GM12878 (cell line): ENCODE data around the gene KRT37. TPM values are rescaled to one million over a fixed set of nuclear protein-coding genes. Genes with fewer than 3 reads are reported as not detected.

Source experiments
- ATAC-seq: fragments of 200-7000 bp; cut with Tn5 transposase; 3 replicates; pipeline ENCODE4 v1.9.1; 2020; ENCODE audit warnings: mild to moderate bottlenecking, moderate library complexity
- BruUV-seq: library from RNA; stranded (reverse); fragments of 400-500 nt; replicated peaks from 2 replicates; lab custom pipeline; 2021; lab: Mats Ljungman, UMichigan
- CTCF ChIA-PET: fragments of 300-600 bp; sonication (Branson Sonifier 250); formaldehyde crosslinking; extraction: SDS; loops from one replicate; lab custom pipeline; 2021; ENCODE audit warnings: inconsistent platforms; lab: Yijun Ruan, JAX
- POLR2A ChIA-PET: fragments of 350-600 bp; formaldehyde crosslinking; extraction: SDS; loops from one replicate; lab custom pipeline; 2021; ENCODE audit warnings: inconsistent platforms; lab: Charles Lee
- RAD21 ChIA-PET: fragments of 300-600 bp; sonication (Branson Sonifier 250); formaldehyde crosslinking; loops from one replicate; lab custom pipeline; 2023; ENCODE audit warnings: antibody characterized with exemption; ENCODE audit not compliant: unreplicated experiment; lab: Charles Lee
- SMC1A ChIA-PET: fragments of 300-600 bp; sonication (Branson Sonifier 250); formaldehyde crosslinking; loops from one replicate; lab custom pipeline; 2023; ENCODE audit not compliant: unreplicated experiment, uncharacterized antibody; lab: Charles Lee
- DNase-seq: peaks from one replicate; pipeline ENCODE4 v3.0.0-alpha.2; 2011; ENCODE audit warnings: low read depth, low spot score
- FAIRE-seq: peaks from 3 replicates; lab custom pipeline; 2011; peaks lifted over from hg19 to GRCh38; lab: Jason Lieb, UNC
- H2AFZ ChIP-seq: 2 replicates; pipeline ENCODE4 v1.6.0; 2011; ENCODE audit warnings: low read depth, low read length, control low read depth; ENCODE audit not compliant: control insufficient read depth
- H3K27ac ChIP-seq: 2 replicates; pipeline ENCODE4 v1.5.1; 2011; ENCODE audit warnings: control low read depth; ENCODE audit not compliant: control insufficient read depth, insufficient read depth
- H3K27me3 ChIP-seq, 2 experiments: replicated peaks in 1 of 2; 2 replicates each; pipeline versions ENCODE4 v1.6.0 to v1.6.1; 2011; ENCODE audit warnings: low read length in 1 of 2; ENCODE audit not compliant: control insufficient read depth in 2 of 2, insufficient read depth in 2 of 2
- H3K36me3 ChIP-seq, 2 experiments: 2 replicates each; pipeline ENCODE4 v1.5.1; 2011; ENCODE audit warnings: low read length in 1 of 2; ENCODE audit not compliant: control insufficient read depth in 2 of 2, insufficient read depth in 2 of 2
- H3K4me1 ChIP-seq: 2 replicates; pipeline ENCODE4 v1.6.1; 2011; ENCODE audit warnings: mild to moderate bottlenecking, low read length, moderate library complexity, mixed read lengths; ENCODE audit not compliant: control insufficient read depth, insufficient read depth
- H3K4me2 ChIP-seq: 2 replicates; pipeline ENCODE4 v1.6.0; 2011; ENCODE audit warnings: control low read depth; ENCODE audit not compliant: control insufficient read depth, insufficient read depth
- H3K4me3 ChIP-seq: fragments of 200-600 bp; sonication (generic); 2 replicates; pipeline ENCODE4 v1.5.1; 2016
- H3K79me2 ChIP-seq: 2 replicates; pipeline ENCODE4 v1.6.0; 2011; ENCODE audit warnings: low read length; ENCODE audit not compliant: control insufficient read depth, insufficient read depth
- H3K9ac ChIP-seq: 2 replicates; pipeline ENCODE4 v1.8.0; 2011; ENCODE audit warnings: low read length, control low read depth, mixed read lengths; ENCODE audit not compliant: control insufficient read depth, insufficient read depth
- H3K9me3 ChIP-seq: replicated peaks from 3 replicates; pipeline ENCODE4 v1.5.1; 2011; ENCODE audit warnings: mild to moderate bottlenecking, low read length; ENCODE audit not compliant: control insufficient read depth, insufficient read depth
- H4K20me1 ChIP-seq: 2 replicates; pipeline ENCODE4 v1.6.0; 2011; ENCODE audit not compliant: control insufficient read depth, insufficient read depth
- EGR1 ChIP-seq, 2 experiments: IDR thresholded peaks; 1 replicate in 1 of 2; 2 replicates in 1 of 2; pipeline ENCODE4 v1.6.1; 2011 to 2012; ENCODE audit warnings: low read depth in 2 of 2, low read length in 2 of 2, borderline replicate concordance in 1 of 2, mild to moderate bottlenecking in 1 of 2, moderate library complexity in 1 of 2
- EP300 ChIP-seq, 2 experiments: fragments of 150-350 bp in 1 of 2; IDR thresholded peaks; 2 replicates each; pipeline ENCODE4 v1.6.1; 2011 to 2012; ENCODE audit warnings: low read depth in 2 of 2, low read length in 2 of 2, borderline replicate concordance in 1 of 2, improper control_type of control experiment in 1 of 2, inconsistent platforms in 1 of 2; ENCODE audit not compliant: control insufficient read depth in 1 of 2
- IKZF1 ChIP-seq: fragments of 450-650 bp; conservative IDR thresholded peaks from 2 replicates; pipeline ENCODE4 v1.6.1; 2017; ENCODE audit warnings: antibody characterized with exemption, mild to moderate bottlenecking
- IRF4 ChIP-seq: IDR thresholded peaks from 2 replicates; pipeline ENCODE4 v1.6.1; 2011; ENCODE audit warnings: low read depth, low read length
- NFXL1 ChIP-seq: fragments of 450-650 bp; IDR thresholded peaks from 2 replicates; pipeline ENCODE4 v1.6.1; 2017; ENCODE audit warnings: antibody characterized with exemption, mild to moderate bottlenecking, borderline replicate concordance
- NR2C1 ChIP-seq: fragments of 450-650 bp; IDR thresholded peaks from 2 replicates; pipeline ENCODE4 v1.6.1; 2017; ENCODE audit warnings: antibody characterized with exemption, mild to moderate bottlenecking, moderate library complexity
- POLR2AphosphoS2 ChIP-seq: IDR thresholded peaks from 2 replicates; pipeline ENCODE4 v1.6.1; 2011; ENCODE audit warnings: low read depth, mild to moderate bottlenecking, low read length, improper control_type of control experiment, moderate library complexity
- POU2F2 ChIP-seq: IDR thresholded peaks from 3 replicates; pipeline ENCODE4 v1.6.1; 2011; ENCODE audit warnings: low read depth, mild to moderate bottlenecking, low read length, borderline replicate concordance
- SREBF2 ChIP-seq: IDR thresholded peaks from 2 replicates; pipeline ENCODE4 v1.6.1; 2012; ENCODE audit warnings: mild to moderate bottlenecking, low read length
- TAF1 ChIP-seq: IDR thresholded peaks from 2 replicates; pipeline ENCODE4 v1.6.1; 2011; ENCODE audit warnings: mild to moderate bottlenecking, low read depth, low read length, borderline replicate concordance
- WGBS: methylation state at CpG from one replicate; pipeline ENCODE4 v1.1.6; 2016; ENCODE audit warnings: low lambda C conversion rate; ENCODE audit not compliant: insufficient replicate concordance, insufficient coverage; ENCODE audit errors: missing lambda C conversion rate; 5-methylcytosine and 5-hydroxymethylcytosine counted together
- in situ Hi-C: fragments of 300-500 bp; cut with MboI; formaldehyde crosslinking; loops from 9 replicates; pipeline ENCODE4 v1.14.3; 2018; ENCODE audit warnings: mixed read lengths
- intact Hi-C: fragments of 100-400 bp; cut with micrococcal nuclease; formaldehyde crosslinking; loops from one replicate; pipeline ENCODE4 v1.14.2; 2022; ENCODE audit not compliant: unreplicated experiment
- polyA plus RNA-seq, 11 experiments: library from polyadenylated mRNA; depleted of rRNA in 4 of 11; unstranded in 6 of 11; stranded (reverse) in 5 of 11; fragments of >200 nt; fragmentation: Nextera tagmentation in 4 of 11; fragmentation: Illumina TruSeq in 1 of 11; extraction: Ambion mirVana in 4 of 11; extraction: Trizol in 1 of 11; gene quantifications; 1 replicate in 1 of 11; 2 replicates in 10 of 11; pipeline versions ENCODE4 v1.2.1 to v1.2.3, GENCODE V29; 2011 to 2016; ENCODE audit warnings: inconsistent platforms in 2 of 11, missing spikeins in 2 of 11, low read depth in 1 of 11
- total RNA-seq, 4 experiments: library from RNA; depleted of rRNA in 3 of 4; stranded (reverse); fragments of >200 nt in 3 of 4; fragmentation: Illumina TruSeq in 1 of 4; extraction: Trizol in 1 of 4; gene quantifications; 2 replicates each; pipeline versions ENCODE4 v1.2.1 to v1.2.3, GENCODE V29; 2013 to 2021
- TF ChIP-seq, protein P1 (sequence below): IDR thresholded peaks from 2 replicates; pipeline ENCODE4 v1.6.1; 2012; ENCODE audit warnings: improper control_type of control experiment, low read depth, low read length; ENCODE audit not compliant: insufficient replicate concordance
- TF ChIP-seq, protein P2 (sequence below): IDR thresholded peaks from 2 replicates; pipeline ENCODE4 v1.6.1; 2012; ENCODE audit warnings: mild to moderate bottlenecking, low read depth, low read length

The KRT37 gene
- total and polyA plus RNA-seq, 10 of the 15 experiments (the other 5 are each of a cell fraction or from before 2014, with no cell fraction given), result not detected

DNA sequence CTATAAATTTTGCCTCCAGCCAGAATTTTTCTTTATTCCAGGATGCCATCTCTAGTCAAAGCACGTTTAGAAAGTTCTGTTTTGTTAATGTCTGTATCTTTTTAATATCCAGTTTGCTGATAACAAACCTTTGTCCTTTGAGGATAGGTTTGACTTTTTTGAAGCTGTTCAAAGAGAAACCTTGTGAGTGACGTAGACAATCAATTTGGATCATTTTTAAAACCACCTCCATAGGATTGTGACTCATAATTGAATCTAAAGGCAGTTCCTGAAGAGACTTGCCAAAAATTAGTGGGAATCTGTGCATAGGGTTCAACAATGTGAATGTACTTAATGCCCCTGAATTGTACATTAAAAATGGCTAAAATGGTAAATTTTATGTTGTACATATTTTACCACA, 32.9 kb downstream of the KRT37 start:
- FAIRE-seq (no peak), ATAC-seq (no peak), DNase-seq (no peak)
- ChIA-PET CTCF (interaction anchor here (1.2 kb wide), 1 partner anchor 69 kb away, joined by 3 read pairs; no protein-coding TSS in a partner anchor), POLR2A (no interaction called here), RAD21 (no interaction called here), SMC1A (interaction anchor here (0.8 to 1.5 kb wide), 4 partner anchors 9 to 439 kb away, joined by 3 read pairs; partner anchors contain the start of gene KRT34)
- Histone ChIP-seq H3K9ac (no peak overlapping the region), H3K27me3 (peaks cover 0 to 2% of the 10 kb centered on the region in 2 experiments; a peak in 2 of 4 replicates), H3K27ac (no peak overlapping the region), H3K9me3 (no peaks in the 10 kb centered on the region; the same call in 2 of the 3 replicates), H3K4me1 (no peaks in the 10 kb centered on the region), H2AFZ (no peak overlapping the region), H3K4me2 (no peak overlapping the region), H3K36me3 (no peaks in the 10 kb centered on the region), H4K20me1 (no peaks in the 10 kb centered on the region), H3K79me2 (no peaks in the 10 kb centered on the region), H3K4me3 (no peak overlapping the region)
- BruUV-seq, result no TSS peak
- 0% methylated on average over 2 of the region's 2 CpGs for WGBS
- intact Hi-C loops, result no loop called here
- TF ChIP-seq NR2C1, result no peak
- no peak for TF ChIP-seq IKZF1
- no peak for TF ChIP-seq IRF4
- TF ChIP-seq SREBF2, result no peak
- no peak for TF ChIP-seq POU2F2
- TF ChIP-seq, protein P1, sequence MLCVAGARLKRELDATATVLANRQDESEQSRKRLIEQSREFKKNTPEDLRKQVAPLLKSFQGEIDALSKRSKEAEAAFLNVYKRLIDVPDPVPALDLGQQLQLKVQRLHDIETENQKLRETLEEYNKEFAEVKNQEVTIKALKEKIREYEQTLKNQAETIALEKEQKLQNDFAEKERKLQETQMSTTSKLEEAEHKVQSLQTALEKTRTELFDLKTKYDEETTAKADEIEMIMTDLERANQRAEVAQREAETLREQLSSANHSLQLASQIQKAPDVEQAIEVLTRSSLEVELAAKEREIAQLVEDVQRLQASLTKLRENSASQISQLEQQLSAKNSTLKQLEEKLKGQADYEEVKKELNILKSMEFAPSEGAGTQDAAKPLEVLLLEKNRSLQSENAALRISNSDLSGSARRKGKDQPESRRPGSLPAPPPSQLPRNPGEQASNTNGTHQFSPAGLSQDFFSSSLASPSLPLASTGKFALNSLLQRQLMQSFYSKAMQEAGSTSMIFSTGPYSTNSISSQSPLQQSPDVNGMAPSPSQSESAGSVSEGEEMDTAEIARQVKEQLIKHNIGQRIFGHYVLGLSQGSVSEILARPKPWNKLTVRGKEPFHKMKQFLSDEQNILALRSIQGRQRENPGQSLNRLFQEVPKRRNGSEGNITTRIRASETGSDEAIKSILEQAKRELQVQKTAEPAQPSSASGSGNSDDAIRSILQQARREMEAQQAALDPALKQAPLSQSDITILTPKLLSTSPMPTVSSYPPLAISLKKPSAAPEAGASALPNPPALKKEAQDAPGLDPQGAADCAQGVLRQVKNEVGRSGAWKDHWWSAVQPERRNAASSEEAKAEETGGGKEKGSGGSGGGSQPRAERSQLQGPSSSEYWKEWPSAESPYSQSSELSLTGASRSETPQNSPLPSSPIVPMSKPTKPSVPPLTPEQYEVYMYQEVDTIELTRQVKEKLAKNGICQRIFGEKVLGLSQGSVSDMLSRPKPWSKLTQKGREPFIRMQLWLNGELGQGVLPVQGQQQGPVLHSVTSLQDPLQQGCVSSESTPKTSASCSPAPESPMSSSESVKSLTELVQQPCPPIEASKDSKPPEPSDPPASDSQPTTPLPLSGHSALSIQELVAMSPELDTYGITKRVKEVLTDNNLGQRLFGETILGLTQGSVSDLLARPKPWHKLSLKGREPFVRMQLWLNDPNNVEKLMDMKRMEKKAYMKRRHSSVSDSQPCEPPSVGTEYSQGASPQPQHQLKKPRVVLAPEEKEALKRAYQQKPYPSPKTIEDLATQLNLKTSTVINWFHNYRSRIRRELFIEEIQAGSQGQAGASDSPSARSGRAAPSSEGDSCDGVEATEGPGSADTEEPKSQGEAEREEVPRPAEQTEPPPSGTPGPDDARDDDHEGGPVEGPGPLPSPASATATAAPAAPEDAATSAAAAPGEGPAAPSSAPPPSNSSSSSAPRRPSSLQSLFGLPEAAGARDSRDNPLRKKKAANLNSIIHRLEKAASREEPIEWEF, result no peak
- no peak for TF ChIP-seq TAF1
- TF ChIP-seq POLR2AphosphoS2, result no peak
- no peak for TF ChIP-seq EP300 (IDR thresholded peaks at IDR 0.05; ENCODE audit: borderline replicate concordance in 1 of 2, control insufficient read depth in 1 of 2, low read depth in 2 of 2, low read length in 2 of 2)
- TF ChIP-seq EGR1 (IDR thresholded peaks at IDR 0.05; ENCODE audit: borderline replicate concordance in 1 of 2, low read depth in 2 of 2, low read length in 2 of 2), result no peak
- TF ChIP-seq, protein P2, sequence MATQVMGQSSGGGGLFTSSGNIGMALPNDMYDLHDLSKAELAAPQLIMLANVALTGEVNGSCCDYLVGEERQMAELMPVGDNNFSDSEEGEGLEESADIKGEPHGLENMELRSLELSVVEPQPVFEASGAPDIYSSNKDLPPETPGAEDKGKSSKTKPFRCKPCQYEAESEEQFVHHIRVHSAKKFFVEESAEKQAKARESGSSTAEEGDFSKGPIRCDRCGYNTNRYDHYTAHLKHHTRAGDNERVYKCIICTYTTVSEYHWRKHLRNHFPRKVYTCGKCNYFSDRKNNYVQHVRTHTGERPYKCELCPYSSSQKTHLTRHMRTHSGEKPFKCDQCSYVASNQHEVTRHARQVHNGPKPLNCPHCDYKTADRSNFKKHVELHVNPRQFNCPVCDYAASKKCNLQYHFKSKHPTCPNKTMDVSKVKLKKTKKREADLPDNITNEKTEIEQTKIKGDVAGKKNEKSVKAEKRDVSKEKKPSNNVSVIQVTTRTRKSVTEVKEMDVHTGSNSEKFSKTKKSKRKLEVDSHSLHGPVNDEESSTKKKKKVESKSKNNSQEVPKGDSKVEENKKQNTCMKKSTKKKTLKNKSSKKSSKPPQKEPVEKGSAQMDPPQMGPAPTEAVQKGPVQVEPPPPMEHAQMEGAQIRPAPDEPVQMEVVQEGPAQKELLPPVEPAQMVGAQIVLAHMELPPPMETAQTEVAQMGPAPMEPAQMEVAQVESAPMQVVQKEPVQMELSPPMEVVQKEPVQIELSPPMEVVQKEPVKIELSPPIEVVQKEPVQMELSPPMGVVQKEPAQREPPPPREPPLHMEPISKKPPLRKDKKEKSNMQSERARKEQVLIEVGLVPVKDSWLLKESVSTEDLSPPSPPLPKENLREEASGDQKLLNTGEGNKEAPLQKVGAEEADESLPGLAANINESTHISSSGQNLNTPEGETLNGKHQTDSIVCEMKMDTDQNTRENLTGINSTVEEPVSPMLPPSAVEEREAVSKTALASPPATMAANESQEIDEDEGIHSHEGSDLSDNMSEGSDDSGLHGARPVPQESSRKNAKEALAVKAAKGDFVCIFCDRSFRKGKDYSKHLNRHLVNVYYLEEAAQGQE, result no peak
- TF ChIP-seq NFXL1, result no peak
- in situ Hi-C loops, result no loop called here
